HepG2 (cell line): Measurements from ENCODE around the gene KIF15. TPM values are rescaled to one million over a fixed set of nuclear protein-coding genes. Genes with fewer than 3 reads are reported as not detected.

Experiments
- CENPX ChIP-seq: sonication (generic); formaldehyde crosslinking; IDR thresholded peaks from 2 replicates; pipeline ENCODE4 v1.9.0; 2021; ENCODE audit warnings: mild to moderate bottlenecking, missing genetic modification reagents, moderate library complexity
- FOXO4 ChIP-seq: sonication (generic); formaldehyde crosslinking; conservative IDR thresholded peaks from 2 replicates; pipeline ENCODE4 v1.8.1; 2023; ENCODE audit warnings: missing genetic modification reagents
- FOXP4 ChIP-seq: sonication (generic); formaldehyde crosslinking; IDR thresholded peaks from 2 replicates; pipeline ENCODE4 v1.4.0; 2020; ENCODE audit warnings: missing genetic modification reagents
- GATAD2A ChIP-seq: IDR thresholded peaks from 2 replicates; pipeline ENCODE4 v1.6.1; 2016
- GFI1 ChIP-seq: sonication (generic); formaldehyde crosslinking; IDR thresholded peaks from 2 replicates; pipeline ENCODE4 v1.5.0; 2020; ENCODE audit warnings: missing genetic modification reagents, mild to moderate bottlenecking, borderline replicate concordance
- HOXA7 ChIP-seq: sonication (generic); formaldehyde crosslinking; IDR thresholded peaks from 2 replicates; pipeline ENCODE4 v1.8.1; 2022; ENCODE audit warnings: mild to moderate bottlenecking, missing genetic modification reagents, moderate library complexity
- KDM6A ChIP-seq: IDR thresholded peaks from 2 replicates; pipeline ENCODE4 v1.6.1; 2016; ENCODE audit warnings: low read depth
- MIXL1 ChIP-seq: IDR thresholded peaks from 2 replicates; pipeline ENCODE4 v1.6.1; 2016
- MXD1 ChIP-seq: sonication (generic); formaldehyde crosslinking; IDR thresholded peaks from 2 replicates; pipeline ENCODE4 v1.4.0; 2020; ENCODE audit warnings: mild to moderate bottlenecking, missing genetic modification reagents
- SRSF1 ChIP-seq: fragments of 200-400 bp; formaldehyde crosslinking; optimal IDR thresholded peaks from 2 replicates; pipeline ENCODE3; 2017; ENCODE audit warnings: mild to moderate bottlenecking, low read depth, low read length, moderate library complexity
- THAP8 ChIP-seq: sonication (generic); formaldehyde crosslinking; IDR thresholded peaks from 2 replicates; pipeline ENCODE4 v1.5.1; 2020; ENCODE audit warnings: missing genetic modification reagents, mild to moderate bottlenecking, borderline replicate concordance
- YY1 ChIP-seq: IDR thresholded peaks from 2 replicates; pipeline ENCODE4 v1.6.1; 2011; ENCODE audit warnings: low read length, low read depth, moderate library complexity, mild to moderate bottlenecking; ENCODE audit not compliant: insufficient read depth, insufficient replicate concordance
- ZBTB7B ChIP-seq: sonication (generic); formaldehyde crosslinking; IDR thresholded peaks from 2 replicates; pipeline ENCODE4 v1.4.0; 2020; ENCODE audit warnings: missing genetic modification reagents
- ZNF24 ChIP-seq: fragments of 450-650 bp; IDR thresholded peaks from 2 replicates; pipeline ENCODE4 v1.6.1; 2017; ENCODE audit warnings: antibody characterized with exemption, mild to moderate bottlenecking
- ZNF282 ChIP-seq: fragments of 450-650 bp; IDR thresholded peaks from 2 replicates; pipeline ENCODE4 v1.6.1; 2018; ENCODE audit not compliant: partially characterized antibody
- ZNF331 ChIP-seq: sonication (generic); formaldehyde crosslinking; IDR thresholded peaks from 2 replicates; pipeline ENCODE4 v1.4.0; 2020; ENCODE audit warnings: missing genetic modification reagents
- ZNF350 ChIP-seq: sonication (generic); formaldehyde crosslinking; IDR thresholded peaks from 2 replicates; pipeline ENCODE4 v1.4.0; 2020; ENCODE audit warnings: mild to moderate bottlenecking, low read depth, missing genetic modification reagents, borderline replicate concordance
- ZNF557 ChIP-seq: sonication (generic); formaldehyde crosslinking; IDR thresholded peaks from 2 replicates; pipeline ENCODE4 v1.4.0; 2020; ENCODE audit warnings: missing genetic modification reagents
- ZNF562 ChIP-seq: sonication (generic); formaldehyde crosslinking; IDR thresholded peaks from 2 replicates; pipeline ENCODE4 v1.8.0; 2022; ENCODE audit warnings: missing genetic modification reagents, borderline replicate concordance
- ZNF574 ChIP-seq: sonication (generic); formaldehyde crosslinking; IDR thresholded peaks from 2 replicates; pipeline ENCODE4 v1.4.0; 2020; ENCODE audit warnings: missing genetic modification reagents
- ZNF878 ChIP-seq: sonication (generic); formaldehyde crosslinking; IDR thresholded peaks from 2 replicates; pipeline ENCODE4 v1.8.1; 2023; ENCODE audit warnings: mild to moderate bottlenecking, missing genetic modification reagents, moderate library complexity
- ZZZ3 ChIP-seq: sonication (generic); formaldehyde crosslinking; IDR thresholded peaks from 2 replicates; pipeline ENCODE4 v1.4.0; 2020; ENCODE audit warnings: missing genetic modification reagents, mild to moderate bottlenecking, borderline replicate concordance
- polyA plus RNA-seq, 8 experiments: library from polyadenylated mRNA; depleted of rRNA in 3 of 8; stranded (reverse) in 7 of 8; unstranded in 1 of 8; fragments of >200 nt; fragmentation: Illumina TruSeq in 4 of 8; extraction: Trizol in 4 of 8; gene quantifications; 2 replicates each; pipeline versions ENCODE4 v1.2.1 to v1.2.3, GENCODE V29; 2011 to 2016; ENCODE audit warnings: low read depth in 4 of 8, missing spikeins in 1 of 8, mixed read lengths in 1 of 8; ENCODE audit not compliant: insufficient read depth in 1 of 8
- total RNA-seq, 5 experiments: library from RNA; depleted of rRNA; stranded (reverse); fragments of >200 nt; fragmentation: Illumina TruSeq; extraction: Trizol; gene quantifications; 2 replicates each; pipeline ENCODE4 v1.2.3, GENCODE V29; 2016; ENCODE audit warnings: low read depth in 1 of 5

KIF15 gene
- total and polyA plus RNA-seq, 2 of the 13 experiments (the other 11 are each of a cell fraction or from before 2014, with no cell fraction given): 4.8 to 33.8 TPM

GRCh38 chr3:44861412-44862225 lies 100.0 kb downstream of the KIF15 start, which contains the start of gene TMEM42 (continued):
- TF ChIP-seq FOXP4: no peak
- TF ChIP-seq MXD1 (CRISPR knock-in tag): peak; percentile 57
- no peak for TF ChIP-seq ZNF557
- no peak for TF ChIP-seq ZNF282
- TF ChIP-seq ZNF350 (CRISPR knock-in tag): peak; percentile 74
- no peak for TF ChIP-seq HOXA7 (CRISPR knock-in tag)
- no peak for TF ChIP-seq THAP8 (CRISPR knock-in tag)
- TF ChIP-seq ZZZ3 (CRISPR knock-in tag): no peak; the same call in 1 of the 2 replicates
- peak; percentile 62 for TF ChIP-seq ZNF574 (CRISPR knock-in tag)
- TF ChIP-seq SRSF1: peak; percentile 59
- TF ChIP-seq ZNF878: no peak
- TF ChIP-seq YY1: peak; percentile 95
- TF ChIP-seq MIXL1 (CRISPR knock-in tag): no peak
- TF ChIP-seq FOXO4 (CRISPR knock-in tag): no peak
- 0 out of 2 replicates have a peak, but pooled peaks have one; percentile 33 for TF ChIP-seq GATAD2A (CRISPR knock-in tag)
- TF ChIP-seq ZNF562 (CRISPR knock-in tag): no peak
- TF ChIP-seq ZNF24: no peak
- no peak for TF ChIP-seq KDM6A (CRISPR knock-in tag)
- TF ChIP-seq CENPX (CRISPR knock-in tag): no peak
- TF ChIP-seq ZNF331: no peak
- peak; percentile 32; the same call in 1 of the 2 replicates for TF ChIP-seq GFI1 (CRISPR knock-in tag)
- peak; percentile 68 for TF ChIP-seq ZBTB7B
